Ramos (cell line): ENCODE results near the gene MCCD1.

Source experiments
- in situ Hi-C: fragments of 300-500 bp; cut with MboI; formaldehyde crosslinking; loops from one replicate; pipeline ENCODE4 v1.14.3; 2022; ENCODE audit warnings: low sequenced_read_pairs; ENCODE audit not compliant: unreplicated experiment

MCCD1 gene

GRCh38 chr6:31567531-31568370 is 39.0 kb downstream of the MCCD1 start:
- in situ Hi-C loops, result no loop called here

GRCh38 chr6:31568537-31568961 is 39.8 kb downstream of the MCCD1 start:
- in situ Hi-C loops, result no loop called here

DNA sequence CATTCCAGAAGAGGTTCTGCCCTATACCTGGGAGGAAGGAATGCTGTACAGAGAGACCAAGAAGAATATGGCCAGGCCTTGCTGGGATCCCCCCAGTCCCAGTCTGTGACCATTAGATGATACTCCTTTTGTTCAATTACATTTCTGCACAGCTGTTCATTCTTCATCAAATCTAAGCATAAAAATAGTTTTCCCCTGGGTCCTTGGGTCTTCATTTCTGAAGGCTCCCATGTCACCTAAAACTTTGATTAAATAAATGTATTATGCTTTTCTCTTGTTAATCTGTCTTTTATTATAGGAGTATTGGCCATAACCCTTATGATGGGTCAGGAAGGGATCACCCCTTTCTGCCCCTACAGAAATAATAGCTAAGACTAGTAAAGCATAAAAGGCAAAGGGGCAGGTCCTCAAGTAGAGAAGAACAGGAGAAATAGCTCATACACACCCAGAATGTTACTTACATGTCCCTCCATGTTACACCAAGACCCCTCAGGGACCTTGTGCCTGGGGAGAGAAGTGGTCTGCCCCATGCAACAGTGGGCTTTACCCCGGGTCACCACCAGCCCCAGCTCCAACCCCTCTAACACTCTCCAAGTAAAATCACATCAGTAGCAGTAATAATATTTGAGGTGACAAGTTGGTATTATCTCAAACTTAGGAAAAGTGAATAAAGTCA is 41.2 kb downstream of the MCCD1 start:
- in situ Hi-C loops, result no loop called here

GRCh38 chr6:31572041-31572911 is 43.5 kb downstream of the MCCD1 start, which contains the start of gene LTA:
Gene LTA, plus strand, starts transcription at chr6:31572289. Its CDS starts 454 bp downstream, at chr6:31572743.
- in situ Hi-C loops, result no loop called here

GRCh38 chr6:31573239-31574105 is 44.7 kb downstream of the MCCD1 start:
- in situ Hi-C loops, result no loop called here

GRCh38 chr6:31574106-31575061 is 45.6 kb downstream of the MCCD1 start:
- in situ Hi-C loops, result no loop called here

- in situ Hi-C loops, result no loop called here
Measured at GRCh38 chr6:31575335-31575901, 46.7 kb downstream of the MCCD1 start, which contains the start of gene TNF. Gene TNF, plus strand, starts transcription at chr6:31575565. Its CDS starts 177 bp downstream, at chr6:31575742.

DNA sequence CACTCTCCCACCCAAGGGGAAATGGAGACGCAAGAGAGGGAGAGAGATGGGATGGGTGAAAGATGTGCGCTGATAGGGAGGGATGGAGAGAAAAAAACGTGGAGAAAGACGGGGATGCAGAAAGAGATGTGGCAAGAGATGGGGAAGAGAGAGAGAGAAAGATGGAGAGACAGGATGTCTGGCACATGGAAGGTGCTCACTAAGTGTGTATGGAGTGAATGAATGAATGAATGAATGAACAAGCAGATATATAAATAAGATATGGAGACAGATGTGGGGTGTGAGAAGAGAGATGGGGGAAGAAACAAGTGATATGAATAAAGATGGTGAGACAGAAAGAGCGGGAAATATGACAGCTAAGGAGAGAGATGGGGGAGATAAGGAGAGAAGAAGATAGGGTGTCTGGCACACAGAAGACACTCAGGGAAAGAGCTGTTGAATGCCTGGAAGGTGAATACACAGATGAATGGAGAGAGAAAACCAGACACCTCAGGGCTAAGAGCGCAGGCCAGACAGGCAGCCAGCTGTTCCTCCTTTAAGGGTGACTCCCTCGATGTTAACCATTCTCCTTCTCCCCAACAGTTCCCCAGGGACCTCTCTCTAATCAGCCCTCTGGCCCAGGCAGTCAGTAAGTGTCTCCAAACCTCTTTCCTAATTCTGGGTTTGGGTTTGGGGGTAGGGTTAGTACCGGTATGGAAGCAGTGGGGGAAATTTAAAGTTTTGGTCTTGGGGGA is 47.4 kb downstream of the MCCD1 start:
- in situ Hi-C loops, result no loop called here

GRCh38 chr6:31576897-31577578 is 48.3 kb downstream of the MCCD1 start:
- in situ Hi-C loops, result no loop called here

DNA sequence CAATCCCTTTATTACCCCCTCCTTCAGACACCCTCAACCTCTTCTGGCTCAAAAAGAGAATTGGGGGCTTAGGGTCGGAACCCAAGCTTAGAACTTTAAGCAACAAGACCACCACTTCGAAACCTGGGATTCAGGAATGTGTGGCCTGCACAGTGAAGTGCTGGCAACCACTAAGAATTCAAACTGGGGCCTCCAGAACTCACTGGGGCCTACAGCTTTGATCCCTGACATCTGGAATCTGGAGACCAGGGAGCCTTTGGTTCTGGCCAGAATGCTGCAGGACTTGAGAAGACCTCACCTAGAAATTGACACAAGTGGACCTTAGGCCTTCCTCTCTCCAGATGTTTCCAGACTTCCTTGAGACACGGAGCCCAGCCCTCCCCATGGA is 48.8 kb downstream of the MCCD1 start:
- in situ Hi-C loops, result no loop called here

DNA sequence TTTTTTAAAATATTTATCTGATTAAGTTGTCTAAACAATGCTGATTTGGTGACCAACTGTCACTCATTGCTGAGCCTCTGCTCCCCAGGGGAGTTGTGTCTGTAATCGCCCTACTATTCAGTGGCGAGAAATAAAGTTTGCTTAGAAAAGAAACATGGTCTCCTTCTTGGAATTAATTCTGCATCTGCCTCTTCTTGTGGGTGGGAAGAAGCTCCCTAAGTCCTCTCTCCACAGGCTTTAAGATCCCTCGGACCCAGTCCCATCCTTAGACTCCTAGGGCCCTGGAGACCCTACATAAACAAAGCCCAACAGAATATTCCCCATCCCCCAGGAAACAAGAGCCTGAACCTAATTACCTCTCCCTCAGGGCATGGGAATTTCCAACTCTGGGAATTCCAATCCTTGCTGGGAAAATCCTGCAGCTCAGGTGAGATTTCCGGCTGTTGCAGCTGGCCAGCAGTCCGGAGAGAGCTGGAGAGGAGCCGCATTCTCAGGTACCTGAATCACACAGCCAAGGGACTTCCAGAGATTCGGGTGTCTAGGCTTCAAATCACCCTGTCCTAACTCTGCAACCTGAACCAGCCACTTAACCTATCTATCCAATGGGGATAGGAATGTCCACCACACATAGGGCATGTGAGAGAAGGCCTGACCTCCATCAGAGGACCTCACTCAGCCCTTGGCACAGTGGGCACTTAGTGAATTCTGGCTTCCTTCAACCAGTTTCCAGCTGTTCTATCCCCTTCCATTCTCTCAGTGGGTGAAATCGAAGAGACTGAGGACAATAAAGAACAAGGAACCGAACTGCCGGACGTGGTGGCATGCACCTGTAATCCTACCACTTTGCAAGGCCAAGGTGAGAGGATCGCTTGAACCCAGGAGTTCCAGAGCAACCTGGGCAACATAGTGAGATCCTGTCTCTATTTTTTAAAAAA is 49.7 kb downstream of the MCCD1 start:
- in situ Hi-C loops, result no loop called here

GRCh38 chr6:31579119-31579505 is 50.4 kb downstream of the MCCD1 start:
- in situ Hi-C loops, result no loop called here
